HFFc6 (cell line): ENCODE measurements around the gene KIRREL3. TPM values are rescaled to one million over a fixed set of nuclear protein-coding genes. Genes with fewer than 3 reads are reported as not detected.

Source experiments
- DNase-seq: peaks from one replicate; pipeline ENCODE4 v3.0.0-alpha.2; 2018
- H3K27ac Mint-ChIP-seq: 2 replicates; pipeline ENCODE4 v1.8.0; 2020; ENCODE audit warnings: mild to moderate bottlenecking, mixed read lengths
- H3K27me3 Mint-ChIP-seq: 2 replicates; pipeline ENCODE4 v1.8.0; 2021; ENCODE audit warnings: mild to moderate bottlenecking, moderate library complexity, mixed read lengths; ENCODE audit not compliant: insufficient read depth
- H3K36me3 Mint-ChIP-seq: 2 replicates; pipeline ENCODE4 v1.8.0; 2021; ENCODE audit warnings: low read depth, mixed read lengths
- H3K4me1 Mint-ChIP-seq: 2 replicates; pipeline ENCODE4 v1.8.0; 2020; ENCODE audit warnings: low read depth, mixed read lengths
- H3K4me3 Mint-ChIP-seq: 2 replicates; pipeline ENCODE4 v1.8.0; 2020; ENCODE audit warnings: mild to moderate bottlenecking, moderate library complexity, mixed read lengths
- H3K9me3 Mint-ChIP-seq: 2 replicates; pipeline ENCODE4 v1.8.0; 2020; ENCODE audit warnings: mild to moderate bottlenecking, mixed read lengths
- CTCF ChIP-seq: fragments of 200-600 bp; sonication (generic); IDR thresholded peaks from 2 replicates; pipeline ENCODE4 v1.5.0; 2021; ENCODE audit warnings: antibody characterized with exemption, mild to moderate bottlenecking
- total RNA-seq, 6 experiments: library from RNA; stranded (reverse); fragmentation: NEBNext Ultra II Directional; extraction: Animal tissue kit (Norgen Biotek cat#: 25700); gene quantifications; 2 replicates in 1 of 6; 3 replicates in 5 of 6; pipeline ENCODE4 v1.2.3, GENCODE V29; 2021

KIRREL3 gene
- total RNA-seq, 6 experiments from 2014 or later: 22.2 to 38.2 (median 33.2) TPM

DNA sequence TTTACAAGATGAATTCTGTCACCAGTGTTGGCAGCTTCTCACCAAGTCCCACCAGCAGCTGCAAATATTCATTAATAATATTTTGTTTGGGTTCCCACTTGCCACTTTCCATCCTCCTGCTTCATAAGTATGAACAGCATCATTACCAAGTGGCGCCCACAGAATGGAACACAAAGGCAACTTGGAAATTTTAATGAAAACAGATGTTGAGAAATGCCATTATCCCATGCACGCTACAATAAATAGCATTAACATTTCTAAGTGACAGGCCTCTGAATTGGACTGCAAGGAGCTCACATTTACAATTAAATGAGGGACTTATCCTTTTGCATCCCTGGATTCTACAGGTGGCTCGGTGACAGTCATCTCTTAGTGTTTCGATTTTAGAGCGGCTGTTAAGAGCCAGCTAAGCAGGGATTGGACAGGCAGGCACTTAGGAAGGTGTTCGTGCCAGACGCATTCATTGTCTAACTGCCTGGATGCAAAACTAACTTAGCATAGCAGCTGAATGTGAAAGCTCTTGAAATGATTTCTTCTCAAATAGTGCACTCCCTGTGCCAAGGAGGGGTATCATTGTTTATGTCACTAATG is 170.3 kb downstream of the KIRREL3 start:
- Mint-ChIP-seq H3K36me3 (peaks cover 32% of the 10 kb centered on the region), H3K4me1 (peaks cover 41% of the 10 kb centered on the region), H3K9me3 (no peaks in the 10 kb centered on the region), H3K27ac (no peak overlapping the region), H3K4me3 (no peak overlapping the region), H3K27me3 (peaks cover 4% of the 10 kb centered on the region)
- DNase-seq: no peak
- TF ChIP-seq CTCF: no peak

DNA sequence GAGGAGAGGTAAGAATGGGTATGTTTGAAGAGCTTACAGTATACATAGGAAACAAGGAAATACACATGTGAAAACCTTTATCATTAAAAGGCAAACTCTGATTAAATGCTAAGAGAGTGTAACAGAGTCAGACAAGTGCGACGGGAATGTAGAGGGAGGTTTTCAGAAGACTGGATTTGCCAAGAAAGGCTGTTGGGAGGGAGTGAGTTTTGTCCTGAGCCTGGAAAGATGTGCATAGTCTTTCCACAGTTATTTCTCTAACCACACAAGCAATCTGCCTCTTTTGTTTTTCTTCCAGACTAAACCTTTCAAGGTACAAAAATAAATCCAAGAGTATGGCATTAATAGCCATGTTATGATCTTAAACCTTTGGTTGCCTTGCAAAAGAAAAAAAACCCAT is 170.9 kb downstream of the KIRREL3 start:
- no peak overlapping the region for H3K27ac Mint-ChIP-seq
- no peak overlapping the region for H3K4me3 Mint-ChIP-seq
- DNase-seq: no peak
- H3K9me3 Mint-ChIP-seq: no peaks in the 10 kb centered on the region
- peaks cover 4% of the 10 kb centered on the region for H3K27me3 Mint-ChIP-seq
- H3K36me3 Mint-ChIP-seq: peaks cover 29% of the 10 kb centered on the region
- TF ChIP-seq CTCF: no peak
- H3K4me1 Mint-ChIP-seq: peaks cover 35% of the 10 kb centered on the region

DNA sequence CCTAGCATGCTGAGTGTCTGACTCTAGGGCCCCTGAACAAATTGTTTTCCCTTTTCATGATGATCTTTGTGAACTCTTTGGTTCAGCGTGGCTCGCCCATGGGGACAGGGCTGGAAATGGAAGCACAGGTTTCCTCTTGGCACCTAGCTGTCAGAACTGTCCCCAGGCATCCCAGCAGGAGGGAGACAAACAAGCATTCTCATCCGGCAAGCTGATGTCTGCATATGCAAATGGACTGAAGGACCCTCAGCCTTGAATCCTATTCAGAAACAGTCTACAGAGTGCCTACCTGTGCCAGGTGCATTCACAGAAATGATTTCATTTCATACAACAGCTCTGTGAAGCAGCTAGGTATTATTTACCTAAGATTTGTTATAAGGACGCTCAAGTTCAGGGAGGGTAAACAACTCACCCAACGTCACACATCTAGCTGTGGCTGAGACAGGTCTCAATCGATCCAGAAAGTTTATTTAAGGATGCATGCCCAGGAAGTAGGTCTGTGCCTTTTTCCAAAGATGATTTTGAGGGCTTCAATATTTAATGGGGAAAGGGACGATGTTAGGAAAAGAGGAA is 176.4 kb downstream of the KIRREL3 start:
- no peaks in the 10 kb centered on the region for H3K27me3 Mint-ChIP-seq
- no peak overlapping the region for H3K4me3 Mint-ChIP-seq
- no peak overlapping the region for H3K27ac Mint-ChIP-seq
- no peak for DNase-seq
- no peaks in the 10 kb centered on the region; the same call in 1 of the 2 replicates for H3K4me1 Mint-ChIP-seq
- peaks cover 53% of the 10 kb centered on the region for H3K36me3 Mint-ChIP-seq
- no peak for TF ChIP-seq CTCF
- no peaks in the 10 kb centered on the region for H3K9me3 Mint-ChIP-seq

DNA sequence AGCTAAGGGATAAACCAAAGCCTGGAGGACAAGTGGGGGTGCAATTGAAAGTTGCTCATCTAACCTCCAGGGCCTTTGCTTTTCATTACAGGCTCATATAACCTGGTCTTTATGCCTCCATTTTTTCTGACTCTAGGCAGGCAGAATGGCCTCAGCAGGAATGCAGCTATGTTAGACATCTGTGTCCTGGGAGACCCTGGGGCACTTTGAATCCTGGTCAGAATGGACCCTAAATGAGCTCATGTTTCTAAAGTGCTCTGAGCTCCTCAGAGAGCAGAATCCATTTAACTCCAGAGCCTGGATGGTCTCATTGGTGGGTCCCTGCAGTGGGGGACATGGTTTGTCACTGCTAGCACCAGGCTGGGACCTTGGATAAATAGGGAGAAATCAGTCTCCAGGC is 177.3 kb downstream of the KIRREL3 start:
- Mint-ChIP-seq H3K27ac (no peak overlapping the region), H3K27me3 (no peaks in the 10 kb centered on the region), H3K36me3 (peaks cover 48% of the 10 kb centered on the region), H3K4me3 (no peak overlapping the region), H3K4me1 (peaks cover 5% of the 10 kb centered on the region), H3K9me3 (no peaks in the 10 kb centered on the region)
- DNase-seq: no peak
- no peak for TF ChIP-seq CTCF

GRCh38 chr11:126821827-126822226 is 178.7 kb downstream of the KIRREL3 start:
- H3K36me3 Mint-ChIP-seq: peaks cover 43% of the 10 kb centered on the region
- H3K27me3 Mint-ChIP-seq: no peaks in the 10 kb centered on the region
- no peak for DNase-seq
- H3K4me3 Mint-ChIP-seq: no peak overlapping the region
- H3K4me1 Mint-ChIP-seq: peaks cover 19% of the 10 kb centered on the region
- TF ChIP-seq CTCF: no peak
- H3K27ac Mint-ChIP-seq: no peak overlapping the region; the same call in 1 of the 2 replicates
- H3K9me3 Mint-ChIP-seq: no peaks in the 10 kb centered on the region
